DND-41 (cell line): ENCODE measurements around the gene ASTN1.

ENCODE experiments used
- CTCF ChIP-seq: IDR thresholded peaks from 2 replicates; pipeline ENCODE4 v1.5.1; 2012; ENCODE audit warnings: borderline replicate concordance, low read length, moderate library complexity, mild to moderate bottlenecking; ENCODE audit not compliant: poor library complexity, severe bottlenecking; ENCODE audit errors: extremely low read depth
- EZH2 ChIP-seq: IDR thresholded peaks from 3 replicates; pipeline ENCODE4 v1.6.1; 2012; ENCODE audit warnings: borderline replicate concordance, low read depth, mild to moderate bottlenecking, moderate library complexity, low read length, inconsistent platforms; ENCODE audit not compliant: severe bottlenecking

- TF ChIP-seq CTCF = no peak
- no peak for TF ChIP-seq EZH2
Observed at GRCh38 chr1:176957603-176958002, 206.9 kb downstream of the ASTN1 start.
